Suprapubic skin (tissue), 4 donors: ENCODE measurements around the gene PSMD11.

Experiments used
- EP300 ChIP-seq: sonication (generic); formaldehyde crosslinking; IDR thresholded peaks from one replicate; pipeline ENCODE4 v1.6.1; 2017; ENCODE audit warnings: antibody characterized with exemption
- POLR2A ChIP-seq, 2 donors: fragments of 450-650 bp; IDR thresholded peaks; one replicate each; pipeline ENCODE4 v1.6.1; 2017; ENCODE audit warnings: antibody characterized with exemption in 2 of 2, mild to moderate bottlenecking in 2 of 2, moderate library complexity in 2 of 2
- POLR2AphosphoS5 ChIP-seq, 3 donors: sonication (generic); formaldehyde crosslinking; IDR thresholded peaks; one replicate each; pipeline ENCODE4 v1.6.1; 2017; ENCODE audit warnings: antibody characterized with exemption in 3 of 3
- TF ChIP-seq, protein P1 (sequence below), 2 donors: fragments of 200-600 bp in 1 of 2; fragments of 450-650 bp in 1 of 2; sonication (generic) in 1 of 2; IDR thresholded peaks; one replicate each; pipeline ENCODE4 v1.5.1; 2016 to 2019; ENCODE audit warnings: antibody characterized with exemption in 2 of 2, mild to moderate bottlenecking in 1 of 2, moderate library complexity in 1 of 2

DNA sequence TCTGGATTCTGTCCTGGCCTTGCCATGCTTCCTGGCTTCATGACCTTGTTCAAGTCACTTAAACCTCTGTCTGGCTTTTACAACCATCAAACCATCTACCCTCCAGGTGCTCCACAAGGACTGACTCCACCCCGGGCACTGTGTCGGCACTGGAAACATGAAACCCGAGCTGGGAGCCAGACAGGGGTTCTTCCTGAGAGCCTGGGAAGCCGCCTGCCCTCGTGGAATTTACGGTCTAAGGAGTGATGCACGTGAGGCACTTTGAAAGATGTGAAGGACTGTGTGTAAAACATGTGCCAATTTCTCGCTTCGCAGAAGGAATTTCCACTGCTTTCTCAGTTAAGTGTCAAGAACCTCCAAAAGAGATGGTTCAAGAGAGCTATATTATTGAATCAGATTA, 54.1 kb downstream of the PSMD11 start:
- TF ChIP-seq, protein P1, sequence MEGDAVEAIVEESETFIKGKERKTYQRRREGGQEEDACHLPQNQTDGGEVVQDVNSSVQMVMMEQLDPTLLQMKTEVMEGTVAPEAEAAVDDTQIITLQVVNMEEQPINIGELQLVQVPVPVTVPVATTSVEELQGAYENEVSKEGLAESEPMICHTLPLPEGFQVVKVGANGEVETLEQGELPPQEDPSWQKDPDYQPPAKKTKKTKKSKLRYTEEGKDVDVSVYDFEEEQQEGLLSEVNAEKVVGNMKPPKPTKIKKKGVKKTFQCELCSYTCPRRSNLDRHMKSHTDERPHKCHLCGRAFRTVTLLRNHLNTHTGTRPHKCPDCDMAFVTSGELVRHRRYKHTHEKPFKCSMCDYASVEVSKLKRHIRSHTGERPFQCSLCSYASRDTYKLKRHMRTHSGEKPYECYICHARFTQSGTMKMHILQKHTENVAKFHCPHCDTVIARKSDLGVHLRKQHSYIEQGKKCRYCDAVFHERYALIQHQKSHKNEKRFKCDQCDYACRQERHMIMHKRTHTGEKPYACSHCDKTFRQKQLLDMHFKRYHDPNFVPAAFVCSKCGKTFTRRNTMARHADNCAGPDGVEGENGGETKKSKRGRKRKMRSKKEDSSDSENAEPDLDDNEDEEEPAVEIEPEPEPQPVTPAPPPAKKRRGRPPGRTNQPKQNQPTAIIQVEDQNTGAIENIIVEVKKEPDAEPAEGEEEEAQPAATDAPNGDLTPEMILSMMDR (IDR thresholded peaks at IDR 0.05), result no peak
- TF ChIP-seq POLR2A (IDR thresholded peaks at IDR 0.05) (no peak), POLR2AphosphoS5 (IDR thresholded peaks at IDR 0.05) (no peak), EP300 (no peak)
